Vagina (tissue), 2 donors: ENCODE results near the gene ARHGAP42.
"Not testable (repeated sequence)": the region's sequence is repeated elsewhere in the genome, so short reads cannot be mapped to it uniquely, and the experiment has no call there.

Experiments
- CTCF ChIP-seq, 3 experiments: fragments of 450-650 bp in 2 of 3; fragments of 200-600 bp in 1 of 3; sonication (generic) in 1 of 3; IDR thresholded peaks; one replicate each; pipeline ENCODE4 v1.5.1; 2017 to 2019; ENCODE audit warnings: antibody characterized with exemption in 3 of 3, mild to moderate bottlenecking in 2 of 3, moderate library complexity in 2 of 3
- POLR2AphosphoS5 ChIP-seq, 2 donors: sonication (generic); formaldehyde crosslinking; IDR thresholded peaks; one replicate each; pipeline ENCODE4 v1.9.0; 2017; ENCODE audit warnings: antibody characterized with exemption in 2 of 2, mild to moderate bottlenecking in 2 of 2, low read depth in 1 of 2; ENCODE audit not compliant: insufficient read depth in 1 of 2

- not testable (repeated sequence) for TF ChIP-seq POLR2AphosphoS5 (IDR thresholded peaks at IDR 0.05; ENCODE audit: insufficient read depth in 1 of 2, low read depth in 1 of 2); CTCF (IDR thresholded peaks at IDR 0.05)
These were observed 326.6 kb downstream of the ARHGAP42 start for GRCh38 chr11:101013702-101014101.
